DMS 273 treated with DMSO at 0.1 percent for 48 hours (cell line): ENCODE results near the gene HSPA1A.
A peak's percentile ranks its signal among the peaks of the same experiment; 100 is the strongest.
"Not testable (repeated sequence)": the region's sequence is repeated elsewhere in the genome, so short reads cannot be mapped to it uniquely, and the experiment has no call there.

Experiments used
- DNase-seq: peaks from one replicate; lab custom pipeline; 2025; lab: John Stamatoyannopoulos, UW

HSPA1A gene

DNA sequence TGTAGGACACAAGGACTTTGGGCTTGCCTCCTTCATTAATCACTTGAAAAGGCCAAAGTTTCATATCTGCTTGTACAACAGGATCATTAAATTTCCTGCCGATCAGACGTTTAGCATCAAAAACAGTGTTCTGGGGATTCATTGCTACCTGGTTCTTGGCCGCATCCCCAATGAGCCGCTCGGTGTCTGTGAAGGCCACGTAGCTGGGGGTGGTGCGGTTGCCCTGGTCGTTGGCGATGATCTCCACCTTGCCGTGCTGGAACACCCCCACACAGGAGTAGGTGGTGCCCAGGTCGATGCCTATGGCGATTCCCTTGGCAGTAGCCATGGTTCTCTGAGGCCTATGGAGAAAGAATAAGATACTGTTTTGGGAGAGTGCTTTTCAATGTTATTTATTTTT is 3.7 kb upstream of the HSPA1A start:
- DNase-seq = no peak

DNA sequence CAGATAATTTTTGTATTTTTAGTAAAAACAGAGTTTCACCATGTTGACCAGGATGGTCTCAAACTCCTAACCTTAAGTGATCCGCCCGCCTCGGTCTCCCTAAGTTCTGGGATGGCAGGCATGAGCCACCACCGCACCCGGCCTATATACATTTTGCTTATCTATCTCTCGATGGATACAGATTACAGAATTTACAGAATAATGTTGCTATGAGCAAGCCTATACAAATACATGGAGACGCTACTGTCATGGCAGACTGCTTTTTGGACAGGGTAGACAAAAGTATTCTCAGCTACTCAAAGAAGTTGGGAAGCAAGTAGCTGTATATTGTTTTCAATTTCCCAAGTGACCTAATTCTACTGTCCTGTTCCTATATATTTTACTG is 1.9 kb upstream of the HSPA1A start:
- no peak for DNase-seq

DNA sequence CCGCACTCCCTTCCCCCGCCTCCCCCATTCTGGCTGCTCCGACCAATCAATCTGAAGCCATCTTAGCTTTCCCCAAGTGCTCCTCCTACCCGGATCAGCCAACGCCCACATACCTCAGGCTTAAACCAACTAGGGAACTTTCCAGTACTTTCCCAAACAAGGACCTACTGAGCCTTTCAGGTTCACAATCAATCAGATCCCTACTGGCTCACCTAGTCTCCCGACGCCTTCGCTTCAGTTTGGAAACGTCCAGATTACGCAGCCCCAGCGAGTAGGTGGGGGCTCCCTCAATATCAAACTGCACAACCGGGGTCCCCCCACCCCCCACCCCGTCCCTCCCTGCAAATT is 692 bp upstream of the HSPA1A start:
- peak; percentile 87 for DNase-seq

DNA sequence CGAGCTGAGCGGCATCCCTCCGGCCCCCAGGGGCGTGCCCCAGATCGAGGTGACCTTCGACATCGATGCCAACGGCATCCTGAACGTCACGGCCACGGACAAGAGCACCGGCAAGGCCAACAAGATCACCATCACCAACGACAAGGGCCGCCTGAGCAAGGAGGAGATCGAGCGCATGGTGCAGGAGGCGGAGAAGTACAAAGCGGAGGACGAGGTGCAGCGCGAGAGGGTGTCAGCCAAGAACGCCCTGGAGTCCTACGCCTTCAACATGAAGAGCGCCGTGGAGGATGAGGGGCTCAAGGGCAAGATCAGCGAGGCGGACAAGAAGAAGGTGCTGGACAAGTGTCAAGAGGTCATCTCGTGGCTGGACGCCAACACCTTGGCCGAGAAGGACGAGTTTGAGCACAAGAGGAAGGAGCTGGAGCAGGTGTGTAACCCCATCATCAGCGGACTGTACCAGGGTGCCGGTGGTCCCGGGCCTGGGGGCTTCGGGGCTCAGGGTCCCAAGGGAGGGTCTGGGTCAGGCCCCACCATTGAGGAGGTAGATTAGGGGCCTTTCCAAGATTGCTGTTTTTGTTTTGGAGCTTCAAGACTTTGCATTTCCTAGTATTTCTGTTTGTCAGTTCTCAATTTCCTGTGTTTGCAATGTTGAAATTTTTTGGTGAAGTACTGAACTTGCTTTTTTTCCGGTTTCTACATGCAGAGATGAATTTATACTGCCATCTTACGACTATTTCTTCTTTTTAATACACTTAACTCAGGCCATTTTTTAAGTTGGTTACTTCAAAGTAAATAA is 2.0 kb downstream of the HSPA1A start:
- not testable (repeated sequence) for DNase-seq

DNA sequence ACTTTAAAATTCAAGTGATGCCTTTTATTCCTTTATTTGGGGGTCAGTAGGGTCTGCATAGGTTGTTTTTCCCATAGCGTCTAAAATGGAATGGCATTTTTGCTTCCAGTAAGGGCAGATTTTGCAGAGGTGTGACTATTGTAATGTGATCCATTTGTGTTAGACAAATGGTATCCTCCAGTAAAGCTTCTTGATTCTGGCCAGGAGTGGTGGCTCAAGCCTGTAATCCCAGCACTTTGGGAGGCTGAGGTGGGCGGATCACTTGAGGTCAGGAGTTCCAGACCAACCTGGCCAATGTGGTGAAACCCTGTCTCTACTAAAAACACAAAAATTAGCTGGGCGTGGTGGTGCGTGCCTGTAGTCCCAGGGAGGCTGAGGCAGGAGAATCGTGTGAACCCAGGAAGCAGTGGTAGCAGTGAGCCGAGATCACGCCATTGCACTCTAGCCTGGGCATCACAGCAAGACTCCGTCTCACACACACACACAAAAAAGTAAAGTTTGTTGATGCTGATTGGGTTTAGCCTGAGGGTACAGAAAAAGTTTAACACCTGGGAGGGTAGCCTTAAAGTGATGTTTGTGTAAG is 2.7 kb downstream of the HSPA1A start:
- not testable (repeated sequence) for DNase-seq

DNA sequence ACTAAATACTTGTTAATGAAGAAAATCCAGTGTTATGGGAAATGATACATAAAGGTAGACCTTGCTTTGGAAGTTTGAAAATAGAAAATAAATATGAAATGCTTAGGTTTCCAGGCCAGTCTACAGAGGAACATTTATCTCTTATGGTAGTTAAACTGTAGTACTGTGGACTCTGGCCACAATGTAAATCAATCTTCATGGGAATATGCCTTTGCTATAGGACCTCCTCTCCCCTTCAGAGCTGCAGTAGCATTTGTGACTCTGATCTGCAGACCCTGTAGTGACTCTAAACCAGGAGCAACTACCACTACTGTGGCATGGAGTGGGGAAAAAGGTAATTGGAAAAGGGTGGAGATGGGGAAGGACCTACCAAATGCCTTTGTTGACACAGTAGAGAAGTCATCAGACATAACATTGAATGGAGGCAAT is 4.5 kb downstream of the HSPA1A start:
- no peak for DNase-seq

DNA sequence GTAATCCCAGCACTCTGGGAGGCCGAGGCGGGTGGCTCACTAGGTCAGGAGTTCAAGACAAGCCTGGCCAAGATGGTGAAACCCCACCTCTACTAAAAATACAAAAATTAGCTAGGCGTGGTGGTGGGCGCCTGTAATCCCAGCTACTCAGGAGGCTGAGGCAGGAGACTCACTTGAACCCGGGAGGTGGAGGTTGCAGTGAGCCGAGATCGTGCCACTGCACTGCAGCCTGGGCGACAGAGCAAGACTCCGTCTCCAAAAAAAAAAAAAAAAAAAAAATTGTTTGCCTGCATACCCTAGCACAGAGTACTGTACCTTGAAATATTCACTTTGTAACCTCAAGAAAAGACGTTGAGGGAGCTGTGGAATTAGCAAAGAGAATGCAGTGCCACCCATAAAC is 5.1 kb downstream of the HSPA1A start:
- not testable (repeated sequence) for DNase-seq

DNA sequence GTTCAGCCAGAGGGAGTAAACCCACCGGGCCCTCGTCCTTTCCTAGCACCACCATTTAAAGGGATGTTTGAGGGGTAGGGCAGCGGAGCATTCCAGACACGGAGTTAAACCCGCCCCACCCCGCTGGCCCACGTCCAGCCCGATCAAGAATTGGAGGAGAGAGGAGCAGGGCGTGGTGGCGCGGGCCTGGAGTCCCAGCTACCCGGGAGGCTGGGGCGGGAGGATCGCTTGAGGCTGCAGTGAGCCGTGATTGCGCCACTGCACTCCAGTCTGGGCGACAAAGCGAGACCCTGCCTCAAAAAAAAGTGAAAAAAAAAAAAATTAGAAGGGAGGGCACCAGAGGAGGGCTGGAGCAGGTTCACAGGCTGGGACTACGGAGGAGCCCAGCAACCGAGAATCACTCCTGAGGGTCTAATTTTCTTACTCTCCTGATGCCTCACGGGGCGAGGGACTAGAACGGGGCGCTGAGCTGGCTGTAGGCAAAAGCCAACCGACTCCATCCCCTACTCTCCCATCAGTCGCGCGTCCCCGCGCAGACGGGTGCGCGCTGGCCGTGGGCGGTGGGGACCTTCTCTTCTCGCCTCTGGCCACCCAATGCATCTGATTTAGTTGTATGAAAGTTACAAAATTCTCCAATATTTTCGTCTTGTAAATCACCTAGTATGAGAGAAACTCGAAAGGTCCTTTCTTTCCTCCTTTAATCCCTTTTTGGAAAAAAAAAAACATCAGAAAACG is 6.1 kb downstream of the HSPA1A start:
- DNase-seq = no peak

DNA sequence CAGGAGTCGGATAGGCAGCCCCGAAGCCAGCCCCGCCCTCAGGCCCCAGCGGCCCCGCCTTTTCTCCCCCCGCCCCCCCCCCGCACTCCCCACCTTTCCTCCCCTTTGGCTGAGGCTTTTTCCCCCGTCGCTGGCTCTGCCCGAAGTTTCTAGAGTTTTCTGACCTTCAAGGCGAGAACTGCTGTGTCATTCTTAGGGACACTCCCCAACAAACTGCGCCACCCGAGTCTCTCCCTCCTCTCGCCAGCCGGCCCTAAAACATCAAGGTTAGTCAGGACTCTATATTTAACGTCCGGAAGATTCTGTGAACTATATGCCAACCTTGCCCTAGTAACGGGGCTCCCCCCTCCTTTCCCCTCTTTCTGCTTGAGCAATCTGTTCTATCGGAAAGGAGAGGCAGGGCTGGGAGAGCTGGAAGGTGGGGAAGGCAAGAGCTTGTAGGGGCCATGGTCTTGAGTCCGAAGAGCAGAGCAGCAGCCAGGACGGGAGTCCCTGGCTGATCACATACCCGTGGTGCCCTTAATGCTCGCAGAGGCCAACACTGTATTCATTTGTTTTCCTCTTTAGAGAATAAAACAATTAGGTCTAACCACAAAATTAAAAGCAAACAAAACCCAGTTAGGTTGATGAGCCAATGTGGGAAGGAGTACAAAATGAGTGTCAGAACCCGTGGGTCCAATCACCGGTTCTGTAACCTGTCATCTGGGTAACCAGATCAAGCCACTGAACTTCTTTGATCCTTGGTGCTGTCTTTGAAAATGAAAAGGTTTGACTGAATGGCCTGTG is 6.9 kb downstream of the HSPA1A start:
- DNase-seq = no peak

DNA sequence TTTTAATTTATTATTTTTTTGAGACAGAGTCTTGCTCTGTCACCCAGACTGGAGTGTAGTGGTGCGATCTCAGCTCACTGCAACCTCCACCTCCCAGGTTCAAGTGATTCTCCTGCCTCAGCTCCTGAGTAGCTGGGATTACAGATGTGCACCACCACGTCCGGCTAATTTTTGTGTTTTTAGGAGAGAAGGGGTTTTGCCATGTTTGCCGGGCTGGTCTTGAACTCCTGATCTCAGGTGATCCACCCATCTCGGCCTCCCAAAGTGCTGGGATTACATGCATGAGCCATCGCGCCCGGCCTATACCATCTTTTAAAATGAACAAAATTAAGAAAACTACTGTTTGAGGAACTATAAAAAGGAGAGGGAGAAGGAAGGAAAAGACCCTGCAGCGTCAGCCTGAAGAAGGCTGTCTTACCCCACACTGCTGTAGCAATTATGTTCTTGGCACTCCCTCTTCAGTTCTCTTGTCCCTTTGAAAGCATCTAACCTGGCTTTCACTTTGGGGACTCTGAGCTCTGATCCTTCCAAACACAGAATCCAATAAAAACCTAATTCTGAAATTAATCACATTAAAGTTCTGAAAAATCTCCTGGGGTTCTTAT is 8.4 kb downstream of the HSPA1A start:
- DNase-seq = not testable (repeated sequence)

DNA sequence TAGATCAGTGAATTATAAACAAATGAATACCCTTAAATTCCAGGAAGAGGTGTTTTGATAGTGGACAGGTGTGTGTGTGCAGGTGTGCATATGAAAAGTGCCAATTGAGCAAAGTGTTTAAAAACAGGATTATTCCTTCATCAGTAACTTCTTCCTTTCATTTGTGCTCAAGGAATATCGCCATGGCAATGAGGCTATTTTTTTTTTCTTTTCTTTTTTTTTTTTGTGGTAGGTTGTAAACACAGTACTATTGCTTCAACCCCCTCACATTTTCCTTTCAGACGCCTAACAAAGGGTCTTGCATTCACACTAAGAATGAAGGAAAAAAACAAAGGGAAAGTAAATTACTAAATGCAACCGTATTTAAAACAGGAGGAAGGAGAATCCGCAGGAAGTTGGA is 10.2 kb downstream of the HSPA1A start:
- no peak for DNase-seq

DNA sequence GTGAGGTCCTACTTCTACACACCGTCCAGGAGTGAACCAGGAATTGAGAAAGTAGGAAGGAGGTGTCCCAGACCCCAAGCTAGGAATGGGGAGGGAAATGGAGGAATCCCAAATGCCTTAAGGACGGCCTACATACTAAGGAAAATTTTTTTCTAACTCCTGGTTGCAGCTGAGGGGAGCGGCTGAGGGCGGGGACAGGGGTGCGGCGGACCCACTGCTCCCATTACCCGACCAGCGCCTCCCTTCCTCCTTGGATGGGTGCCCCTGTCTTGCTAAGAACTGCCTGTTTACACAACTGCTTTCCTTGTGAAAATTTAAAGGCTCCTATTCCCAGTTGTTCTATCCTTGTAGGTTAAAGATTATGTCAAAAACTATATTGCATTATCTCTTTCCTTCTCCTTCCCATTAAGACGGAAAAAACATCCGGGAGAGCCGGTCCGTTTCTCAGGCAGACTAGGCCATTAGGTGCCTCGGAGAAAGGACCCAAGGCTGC is 11.5 kb downstream of the HSPA1A start:
- peak; percentile 94 for DNase-seq

DNA sequence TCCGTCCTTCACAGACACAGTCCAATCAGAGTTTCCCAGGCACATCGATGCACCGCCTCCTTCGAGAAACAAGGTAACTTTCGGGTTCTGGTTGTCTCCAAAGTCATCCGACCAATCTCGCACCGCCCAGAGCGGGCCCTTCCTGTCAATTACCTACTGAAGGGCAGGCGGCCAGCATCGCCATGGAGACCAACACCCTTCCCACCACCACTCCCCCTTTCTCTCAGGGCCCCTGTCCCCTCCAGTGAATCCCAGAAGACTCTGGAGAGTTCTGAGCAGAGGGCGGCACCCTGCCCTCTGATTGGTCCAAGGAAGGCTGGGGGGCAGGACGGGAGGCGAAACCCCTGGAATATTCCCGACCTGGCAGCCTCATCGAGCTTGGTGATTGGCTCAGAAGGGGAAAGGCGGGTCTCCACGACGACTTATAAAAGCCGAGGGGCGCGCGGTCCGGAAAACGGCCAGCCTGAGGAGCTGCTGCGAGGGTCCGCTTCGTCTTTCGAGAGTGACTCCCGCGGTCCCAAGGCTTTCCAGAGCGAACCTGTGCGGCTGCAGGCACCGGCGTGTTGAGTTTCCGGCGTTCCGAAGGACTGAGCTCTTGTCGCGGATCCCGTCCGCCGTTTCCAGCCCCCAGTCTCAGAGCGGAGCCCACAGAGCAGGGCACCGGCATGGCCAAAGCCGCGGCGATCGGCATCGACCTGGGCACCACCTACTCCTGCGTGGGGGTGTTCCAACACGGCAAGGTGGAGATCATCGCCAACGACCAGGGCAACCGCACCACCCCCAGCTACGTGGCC is 12.1 kb downstream of the HSPA1A start, which contains the start of gene HSPA1B:
HSPA1B (plus strand) TSS at position 453 of the 794 bp plus-strand sequence; CDS start at position 666, 213 bp downstream.
- DNase-seq = peak; percentile 100

DNA sequence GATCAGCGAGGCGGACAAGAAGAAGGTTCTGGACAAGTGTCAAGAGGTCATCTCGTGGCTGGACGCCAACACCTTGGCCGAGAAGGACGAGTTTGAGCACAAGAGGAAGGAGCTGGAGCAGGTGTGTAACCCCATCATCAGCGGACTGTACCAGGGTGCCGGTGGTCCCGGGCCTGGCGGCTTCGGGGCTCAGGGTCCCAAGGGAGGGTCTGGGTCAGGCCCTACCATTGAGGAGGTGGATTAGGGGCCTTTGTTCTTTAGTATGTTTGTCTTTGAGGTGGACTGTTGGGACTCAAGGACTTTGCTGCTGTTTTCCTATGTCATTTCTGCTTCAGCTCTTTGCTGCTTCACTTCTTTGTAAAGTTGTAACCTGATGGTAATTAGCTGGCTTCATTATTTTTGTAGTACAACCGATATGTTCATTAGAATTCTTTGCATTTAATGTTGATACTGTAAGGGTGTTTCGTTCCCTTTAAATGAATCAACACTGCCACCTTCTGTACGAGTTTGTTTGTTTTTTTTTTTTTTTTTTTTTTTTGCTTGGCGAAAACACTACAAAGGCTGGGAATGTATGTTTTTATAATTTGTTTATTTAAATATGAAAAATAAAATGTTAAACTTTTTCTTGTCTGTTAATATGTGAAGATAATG is 14.4 kb downstream of the HSPA1A start:
- peak; percentile 50 for DNase-seq

DNA sequence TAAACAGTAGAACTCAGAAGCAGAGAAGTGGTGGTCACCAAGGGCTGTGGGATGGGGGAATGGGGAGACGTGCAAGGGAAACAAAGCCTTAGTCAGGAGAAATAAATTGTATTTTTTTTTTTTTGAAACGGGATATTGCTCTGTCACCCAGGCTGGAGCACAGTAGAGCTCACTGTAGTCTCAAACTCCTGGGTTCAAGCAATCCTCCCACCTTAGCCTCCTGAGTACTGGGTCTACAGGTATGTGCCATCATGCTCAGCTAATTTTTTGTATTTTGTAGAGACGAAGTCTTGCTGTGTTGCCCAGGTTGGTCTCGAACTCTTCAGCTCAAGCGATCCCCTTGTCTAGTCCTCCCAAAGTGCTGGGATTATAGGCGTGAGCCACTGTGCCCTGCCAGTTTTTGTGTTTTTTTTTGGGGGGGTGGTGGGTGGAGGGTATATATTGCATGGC is 15.6 kb downstream of the HSPA1A start:
- DNase-seq = no peak

DNA sequence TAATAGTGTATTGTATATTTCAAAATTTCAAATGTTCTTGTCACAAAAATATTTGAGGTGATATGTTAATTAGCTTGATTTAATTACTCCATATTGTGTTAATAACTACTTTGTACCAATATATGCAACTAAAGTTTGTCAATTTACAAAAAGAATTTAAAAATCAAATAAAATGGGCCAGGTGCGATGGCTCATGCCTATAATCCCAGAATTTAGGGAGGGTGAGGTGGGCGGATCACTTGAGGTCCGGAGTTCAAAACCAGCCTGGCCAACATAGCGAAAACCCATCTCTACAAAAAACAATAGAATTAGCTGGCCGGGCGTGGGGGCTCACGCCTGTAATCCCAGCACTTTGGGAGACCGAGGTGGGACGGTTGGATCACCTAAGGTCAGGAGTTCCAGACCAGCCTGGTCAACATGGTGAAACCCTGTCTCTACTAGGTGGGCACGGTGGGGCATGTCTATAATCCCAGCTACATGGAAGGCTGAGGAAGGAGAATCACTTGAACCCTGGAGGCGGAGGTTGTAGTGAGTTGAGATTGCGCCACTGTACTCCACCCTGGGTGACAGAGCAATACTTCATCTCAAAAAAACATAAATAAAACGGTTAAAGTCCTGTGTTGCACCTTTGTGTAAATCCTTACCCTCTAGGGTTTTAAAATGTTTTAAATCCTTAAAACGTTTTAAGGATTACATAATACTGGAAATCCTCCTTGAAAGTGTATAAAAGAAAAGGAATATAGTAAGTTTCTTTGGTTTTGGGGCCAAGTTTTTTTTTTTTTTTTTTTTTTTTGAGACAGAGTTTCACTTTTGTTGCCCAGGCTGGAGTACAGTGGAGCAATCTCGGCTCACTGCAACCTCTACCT is 16.2 kb downstream of the HSPA1A start:
- no peak for DNase-seq

DNA sequence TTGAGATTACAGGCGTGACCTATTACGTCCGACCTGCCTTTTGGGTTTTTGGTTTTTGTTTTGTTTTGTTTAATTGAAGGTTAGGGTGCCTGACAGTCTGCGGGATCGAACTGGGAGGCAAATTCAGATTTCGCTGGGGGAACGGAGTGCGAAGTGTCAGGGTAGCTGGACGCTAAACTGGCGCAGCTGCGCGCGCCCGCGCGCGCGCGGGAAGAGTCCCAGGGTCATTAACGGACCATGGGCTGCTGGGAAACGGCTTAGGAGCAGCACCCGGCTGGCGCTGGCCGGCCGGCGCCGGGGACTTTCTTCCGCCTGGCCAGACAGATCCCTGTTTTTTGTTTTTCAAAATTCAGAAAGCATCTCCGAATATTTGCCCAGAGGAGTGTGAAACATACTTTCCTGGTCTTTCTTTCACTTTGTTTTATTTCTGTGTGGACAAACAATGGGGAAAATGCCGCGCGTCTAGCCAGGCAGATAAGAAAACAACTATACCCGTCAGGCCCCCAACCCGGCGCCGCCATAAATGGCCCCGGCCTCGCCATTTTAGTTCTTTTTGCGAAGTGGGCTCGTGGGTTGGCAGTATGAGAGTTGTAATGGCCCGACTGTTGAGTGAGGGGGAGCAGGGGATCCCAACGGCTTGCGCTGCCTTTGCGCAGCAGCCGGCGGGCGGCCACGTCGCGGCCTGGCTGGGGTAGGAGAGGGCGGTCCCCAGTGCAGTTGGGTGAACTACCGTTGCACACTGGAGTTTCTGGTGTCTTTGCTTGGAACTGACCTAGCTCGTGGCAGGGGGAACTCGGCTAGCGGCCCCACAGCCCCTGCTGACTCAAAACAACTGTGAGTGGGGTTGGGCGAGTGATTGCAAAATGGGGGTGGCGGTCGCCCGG is 19.3 kb downstream of the HSPA1A start:
- peak; percentile 86 for DNase-seq

DNA sequence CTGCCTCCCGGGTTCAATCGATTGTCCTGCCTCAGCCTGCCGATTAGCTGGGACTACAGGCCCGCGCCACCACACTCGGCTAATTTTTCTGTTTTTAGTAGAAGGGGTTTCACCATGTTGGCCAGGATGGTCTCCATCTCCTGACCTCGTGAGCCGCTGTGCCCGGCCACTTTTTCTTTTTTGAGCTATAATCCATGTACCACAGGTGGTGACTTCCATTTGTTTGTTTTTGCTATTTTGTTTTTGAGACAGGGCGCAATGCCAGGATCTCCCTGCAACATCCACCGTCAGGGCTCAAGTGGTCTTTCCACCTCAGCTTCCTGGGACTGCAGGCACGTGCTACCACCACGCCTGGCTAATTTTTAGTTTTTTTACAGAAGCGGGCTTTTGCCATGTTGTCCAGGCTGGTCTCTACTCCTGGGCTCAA is 20.7 kb downstream of the HSPA1A start:
- DNase-seq = no peak
